ENCODE results near the gene CORO7. TPM values are rescaled to one million over a fixed set of nuclear protein-coding genes. Genes with fewer than 3 reads are reported as not detected.

CORO7 gene
- total and polyA plus RNA-seq, 9 of the 15 experiments (the other 6 are each of a cell fraction or from before 2014, with no cell fraction given), result 0.45 to 77.2 (median 18.7) TPM

- TF ChIP-seq ZNF668 (CRISPR knock-in tag; IDR thresholded peaks at IDR 0.05), result no peak
- no peak for TF ChIP-seq ZNF384 (IDR thresholded peaks at IDR 0.05; ENCODE audit: low read depth, low read length)
- TF ChIP-seq NR2C1 (IDR thresholded peaks at IDR 0.05), result no peak; the same call in 1 of the 2 replicates
- peak; percentile 47; the same call in 1 of the 2 replicates for TF ChIP-seq NR2C1 (tag; IDR thresholded peaks at IDR 0.05)
- no peak for TF ChIP-seq RREB1 (CRISPR knock-in tag; IDR thresholded peaks at IDR 0.05)
- TF ChIP-seq, protein P1, sequence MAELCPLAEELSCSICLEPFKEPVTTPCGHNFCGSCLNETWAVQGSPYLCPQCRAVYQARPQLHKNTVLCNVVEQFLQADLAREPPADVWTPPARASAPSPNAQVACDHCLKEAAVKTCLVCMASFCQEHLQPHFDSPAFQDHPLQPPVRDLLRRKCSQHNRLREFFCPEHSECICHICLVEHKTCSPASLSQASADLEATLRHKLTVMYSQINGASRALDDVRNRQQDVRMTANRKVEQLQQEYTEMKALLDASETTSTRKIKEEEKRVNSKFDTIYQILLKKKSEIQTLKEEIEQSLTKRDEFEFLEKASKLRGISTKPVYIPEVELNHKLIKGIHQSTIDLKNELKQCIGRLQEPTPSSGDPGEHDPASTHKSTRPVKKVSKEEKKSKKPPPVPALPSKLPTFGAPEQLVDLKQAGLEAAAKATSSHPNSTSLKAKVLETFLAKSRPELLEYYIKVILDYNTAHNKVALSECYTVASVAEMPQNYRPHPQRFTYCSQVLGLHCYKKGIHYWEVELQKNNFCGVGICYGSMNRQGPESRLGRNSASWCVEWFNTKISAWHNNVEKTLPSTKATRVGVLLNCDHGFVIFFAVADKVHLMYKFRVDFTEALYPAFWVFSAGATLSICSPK (IDR thresholded peaks at IDR 0.05; ENCODE audit: borderline replicate concordance), result no peak
- TF ChIP-seq CEBPB (tag; IDR thresholded peaks at IDR 0.05), result 0 out of 2 replicates have a peak, but pooled peaks have one; percentile 19
- TF ChIP-seq ZEB2 (IDR thresholded peaks at IDR 0.05), result no peak
- TF ChIP-seq, protein P2, sequence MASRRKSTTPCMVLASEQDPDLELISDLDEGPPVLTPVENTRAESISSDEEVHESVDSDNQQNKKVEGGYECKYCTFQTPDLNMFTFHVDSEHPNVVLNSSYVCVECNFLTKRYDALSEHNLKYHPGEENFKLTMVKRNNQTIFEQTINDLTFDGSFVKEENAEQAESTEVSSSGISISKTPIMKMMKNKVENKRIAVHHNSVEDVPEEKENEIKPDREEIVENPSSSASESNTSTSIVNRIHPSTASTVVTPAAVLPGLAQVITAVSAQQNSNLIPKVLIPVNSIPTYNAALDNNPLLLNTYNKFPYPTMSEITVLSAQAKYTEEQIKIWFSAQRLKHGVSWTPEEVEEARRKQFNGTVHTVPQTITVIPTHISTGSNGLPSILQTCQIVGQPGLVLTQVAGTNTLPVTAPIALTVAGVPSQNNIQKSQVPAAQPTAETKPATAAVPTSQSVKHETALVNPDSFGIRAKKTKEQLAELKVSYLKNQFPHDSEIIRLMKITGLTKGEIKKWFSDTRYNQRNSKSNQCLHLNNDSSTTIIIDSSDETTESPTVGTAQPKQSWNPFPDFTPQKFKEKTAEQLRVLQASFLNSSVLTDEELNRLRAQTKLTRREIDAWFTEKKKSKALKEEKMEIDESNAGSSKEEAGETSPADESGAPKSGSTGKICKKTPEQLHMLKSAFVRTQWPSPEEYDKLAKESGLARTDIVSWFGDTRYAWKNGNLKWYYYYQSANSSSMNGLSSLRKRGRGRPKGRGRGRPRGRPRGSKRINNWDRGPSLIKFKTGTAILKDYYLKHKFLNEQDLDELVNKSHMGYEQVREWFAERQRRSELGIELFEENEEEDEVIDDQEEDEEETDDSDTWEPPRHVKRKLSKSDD (conservative IDR thresholded peaks at IDR 0.05; ENCODE audit: low read length), result no peak
- peak; percentile 21; the same call in 1 of the 2 replicates for TF ChIP-seq POLR2AphosphoS5 (IDR thresholded peaks at IDR 0.05; ENCODE audit: control insufficient read depth, insufficient read depth, low read depth, low read length)
- peak; percentile 51 for TF ChIP-seq SAP30 (IDR thresholded peaks at IDR 0.05; ENCODE audit: borderline replicate concordance, insufficient read depth, low read depth, low read length, poor library complexity, severe bottlenecking)
- TF ChIP-seq ARID1B (IDR thresholded peaks at IDR 0.05), result peak; percentile 53
- TF ChIP-seq KLF13 (tag; IDR thresholded peaks at IDR 0.05; ENCODE audit: borderline replicate concordance, low read depth), result no peak
- TF ChIP-seq SMAD1 (IDR thresholded peaks at IDR 0.05; ENCODE audit: low read depth, low read length, partially characterized antibody), result no peak
- TF ChIP-seq SMARCE1 (IDR thresholded peaks at IDR 0.05), result 0 out of 2 replicates have a peak, but pooled peaks have one; percentile 24
- peak in 1 of 2 experiments; percentile 50; a peak in 1 of 4 replicates for TF ChIP-seq MLLT1 (IDR thresholded peaks at IDR 0.05)
These were observed 727 bp downstream of the CORO7 start (continued) for GRCh38 chr16:4415538-4416199.

Measured in K562 (cell line).